Smooth muscle cell (in vitro differentiated cells): ENCODE results near the gene SLC26A11. TPM values are rescaled to one million over a fixed set of nuclear protein-coding genes. Genes with fewer than 3 reads are reported as not detected.
A peak's percentile ranks its signal among the peaks of the same experiment; 100 is the strongest.

ENCODE experiments used
- DNase-seq: peaks from one replicate; lab custom pipeline; 2025; ENCODE audit not compliant: unreplicated experiment; lab: John Stamatoyannopoulos, UW
- H2AFZ ChIP-seq: fragments of 200-600 bp; sonication (generic); 2 replicates; pipeline ENCODE4 v1.6.0; 2016; ENCODE audit warnings: antibody characterized with exemption, low read depth, mild to moderate bottlenecking
- H3F3A ChIP-seq: fragments of 200-600 bp; sonication (generic); 2 replicates; pipeline ENCODE4 v1.6.0; 2017; ENCODE audit warnings: antibody characterized with exemption, low read depth
- H3K27ac ChIP-seq: fragments of 200-600 bp; sonication (generic); 2 replicates; pipeline ENCODE4 v1.5.1; 2016; ENCODE audit warnings: low read depth, mild to moderate bottlenecking
- H3K27me3 ChIP-seq: fragments of 200-600 bp; sonication (generic); 2 replicates; pipeline ENCODE4 v1.6.1; 2016; ENCODE audit warnings: low read depth, mild to moderate bottlenecking
- H3K36me3 ChIP-seq: fragments of 200-600 bp; sonication (generic); 2 replicates; pipeline ENCODE4 v1.5.1; 2016; ENCODE audit warnings: low read depth
- H3K4me1 ChIP-seq: fragments of 200-600 bp; sonication (generic); 2 replicates; pipeline ENCODE4 v1.5.1; 2016; ENCODE audit warnings: low read depth
- H3K4me2 ChIP-seq: fragments of 200-600 bp; sonication (generic); 2 replicates; pipeline ENCODE4 v1.6.0; 2016; ENCODE audit warnings: mild to moderate bottlenecking
- H3K4me3 ChIP-seq: fragments of 200-600 bp; sonication (generic); 2 replicates; pipeline ENCODE4 v1.5.1; 2016; ENCODE audit warnings: mild to moderate bottlenecking
- H3K79me2 ChIP-seq: fragments of 200-600 bp; sonication (generic); 2 replicates; pipeline ENCODE4 v1.6.0; 2016; ENCODE audit warnings: low read depth, mild to moderate bottlenecking
- H3K9ac ChIP-seq: fragments of 200-600 bp; sonication (generic); 2 replicates; pipeline ENCODE4 v1.6.0; 2016; ENCODE audit warnings: low read depth
- H3K9me3 ChIP-seq: fragments of 200-600 bp; sonication (generic); replicated peaks from 2 replicates; pipeline ENCODE4 v1.5.1; 2016; ENCODE audit warnings: low read depth
- H4K20me1 ChIP-seq: fragments of 200-600 bp; sonication (generic); 2 replicates; pipeline ENCODE4 v1.6.0; 2016; ENCODE audit warnings: low read depth
- CTCF ChIP-seq: fragments of 200-600 bp; sonication (generic); IDR thresholded peaks from 2 replicates; pipeline ENCODE4 v1.5.1; 2017; ENCODE audit warnings: borderline replicate concordance, mild to moderate bottlenecking, antibody characterized with exemption; ENCODE audit not compliant: insufficient read depth, poor library complexity, severe bottlenecking
- WGBS: methylation state at CpG from one replicate; pipeline ENCODE4 v1.1.7; 2016; ENCODE audit warnings: low lambda C conversion rate; 5-methylcytosine and 5-hydroxymethylcytosine counted together
- polyA plus RNA-seq: library from polyadenylated mRNA; unstranded; fragments of >200 nt; fragmentation: Nextera tagmentation; extraction: Ambion mirVana; gene quantifications from 2 replicates; pipeline ENCODE4 v1.2.1, GENCODE V29; 2016
- total RNA-seq: library from RNA; depleted of rRNA; stranded (reverse); fragments of >200 nt; gene quantifications from 2 replicates; pipeline ENCODE4 v1.2.3, GENCODE V29; 2014

The SLC26A11 gene
- total and polyA plus RNA-seq, 2 experiments from 2014 or later: 8.2 to 12.2 TPM

GRCh38 chr17:80277751-80278671, 57.8 kb downstream of the SLC26A11 start:
- TF ChIP-seq CTCF: no peak
- Histone ChIP-seq H3K9ac (no peak overlapping the region), H2AFZ (no peak overlapping the region), H3F3A (no peaks in the 10 kb centered on the region), H3K4me1 (no peaks in the 10 kb centered on the region), H3K27me3 (no peaks in the 10 kb centered on the region), H4K20me1 (peaks cover 55% of the 10 kb centered on the region), H3K27ac (no peak overlapping the region), H3K4me3 (no peak overlapping the region), H3K36me3 (no peaks in the 10 kb centered on the region), H3K4me2 (no peak overlapping the region), H3K9me3 (no peaks in the 10 kb centered on the region), H3K79me2 (no peaks in the 10 kb centered on the region)
- 95% methylated on average over 34 of the region's 34 CpGs for WGBS
- no peak for DNase-seq

- peak; percentile 5 for DNase-seq
- Histone ChIP-seq H3K27ac (no peak overlapping the region), H3K9me3 (no peaks in the 10 kb centered on the region), H4K20me1 (peaks cover 71% of the 10 kb centered on the region), H2AFZ (no peak overlapping the region), H3K4me1 (no peaks in the 10 kb centered on the region), H3K4me2 (no peak overlapping the region), H3K27me3 (no peaks in the 10 kb centered on the region), H3K4me3 (no peak overlapping the region), H3F3A (no peaks in the 10 kb centered on the region), H3K79me2 (no peaks in the 10 kb centered on the region), H3K36me3 (no peaks in the 10 kb centered on the region), H3K9ac (no peak overlapping the region)
- 67% methylated on average over 14 of the region's 14 CpGs for WGBS
- TF ChIP-seq CTCF: no peak
Observed at GRCh38 chr17:80279895-80280294, 59.7 kb downstream of the SLC26A11 start.

GRCh38 chr17:80281516-80281915, 61.3 kb downstream of the SLC26A11 start:
- no peaks in the 10 kb centered on the region for H3K79me2 ChIP-seq
- H3K4me2 ChIP-seq: no peak overlapping the region
- TF ChIP-seq CTCF: no peak
- no peak overlapping the region for H3K4me3 ChIP-seq
- no peak overlapping the region for H3K27ac ChIP-seq
- DNase-seq: no peak
- H3K4me1 ChIP-seq: no peaks in the 10 kb centered on the region
- no peaks in the 10 kb centered on the region for H3K36me3 ChIP-seq
- H3K27me3 ChIP-seq: no peaks in the 10 kb centered on the region
- H2AFZ ChIP-seq: no peak overlapping the region
- H3F3A ChIP-seq: no peaks in the 10 kb centered on the region
- no peak overlapping the region for H3K9ac ChIP-seq
- WGBS: 97% methylated on average over 10 of the region's 10 CpGs
- peaks cover 76% of the 10 kb centered on the region for H4K20me1 ChIP-seq
- no peaks in the 10 kb centered on the region for H3K9me3 ChIP-seq
